HG03354 (cell line): ENCODE measurements around the gene UCK2.
A peak's percentile ranks its signal among the peaks of the same experiment; 100 is the strongest.
"Not testable (repeated sequence)": the region's sequence is repeated elsewhere in the genome, so short reads cannot be mapped to it uniquely, and the experiment has no call there.

Experiments used
- ATAC-seq: cut with Tn5 transposase; IDR thresholded peaks from one replicate; pipeline ENCODE4 v1.9.1; 2021; ENCODE audit warnings: mild to moderate bottlenecking; ENCODE audit not compliant: unreplicated experiment, poor library complexity, severe bottlenecking

UCK2 gene

GRCh38 chr1:165827268-165828102 lies at the start of gene UCK2:
TSS of gene UCK2 (plus strand) at chr1:165827614. CDS start at chr1:165827834, 220 bp downstream.
- ATAC-seq, result peak; percentile 71

GRCh38 chr1:165778197-165778596 lies 49.2 kb upstream of the UCK2 start:
- ATAC-seq, result not testable (repeated sequence)

GRCh38 chr1:165783519-165783918 lies 43.9 kb upstream of the UCK2 start:
- ATAC-seq, result not testable (repeated sequence)

- ATAC-seq, result no peak
Measured at GRCh38 chr1:165787741-165788140, 39.7 kb upstream of the UCK2 start.

- ATAC-seq, result no peak
Measured at GRCh38 chr1:165793951-165794350, 33.5 kb upstream of the UCK2 start.

- no peak for ATAC-seq
Measured at GRCh38 chr1:165795894-165796293, 31.5 kb upstream of the UCK2 start.

- no peak for ATAC-seq
Measured at GRCh38 chr1:165799387-165799786, 28.0 kb upstream of the UCK2 start.

GRCh38 chr1:165804513-165804912 lies 22.9 kb upstream of the UCK2 start:
- ATAC-seq, result not testable (repeated sequence)

- no peak for ATAC-seq
Measured at GRCh38 chr1:165807613-165808012, 19.8 kb upstream of the UCK2 start.

GRCh38 chr1:165815725-165816124 lies 11.7 kb upstream of the UCK2 start:
- ATAC-seq, result no peak

- ATAC-seq, result no peak
Measured at GRCh38 chr1:165816157-165816556, 11.3 kb upstream of the UCK2 start.

GRCh38 chr1:165816826-165817497 lies 10.5 kb upstream of the UCK2 start:
- no peak for ATAC-seq

- ATAC-seq, result no peak
Measured at GRCh38 chr1:165823552-165824268, 3.7 kb upstream of the UCK2 start.

GRCh38 chr1:165824269-165824643 lies 3.2 kb upstream of the UCK2 start:
- no peak for ATAC-seq

GRCh38 chr1:165826565-165827267 lies 698 bp upstream of the UCK2 start:
- ATAC-seq, result no peak

GRCh38 chr1:165828103-165828668 lies 772 bp downstream of the UCK2 start:
- ATAC-seq, result peak; percentile 48

GRCh38 chr1:165828669-165829329 lies 1.4 kb downstream of the UCK2 start:
- ATAC-seq, result peak; percentile 5

- no peak for ATAC-seq
Measured at GRCh38 chr1:165829888-165830287, 2.5 kb downstream of the UCK2 start.

- no peak for ATAC-seq
Measured at GRCh38 chr1:165831146-165831545, 3.7 kb downstream of the UCK2 start.
